ENCODE measurements around the gene RASGRP3.

Gene RASGRP3

DNA sequence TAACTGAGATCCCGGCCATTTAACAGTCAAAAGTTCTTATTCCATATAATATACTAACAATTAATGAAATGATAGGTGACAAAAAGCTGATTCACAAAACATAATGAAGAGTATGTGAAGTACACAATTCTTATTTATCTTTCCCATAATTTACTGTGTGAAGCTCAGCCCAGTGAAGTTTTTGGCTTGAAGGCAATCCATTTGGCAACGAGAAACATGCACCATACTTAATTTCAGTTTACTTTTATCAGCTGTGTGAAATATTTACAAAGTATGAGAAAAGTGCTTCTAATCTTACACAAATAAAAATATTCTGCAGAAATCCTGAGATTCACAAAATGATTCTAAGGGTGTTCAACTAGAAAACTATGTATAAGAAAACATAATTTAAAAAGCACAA lies 110.3 kb downstream of the RASGRP3 start:
- no peak for DNase-seq

GRCh38 chr2:33588232-33588631 lies 111.8 kb downstream of the RASGRP3 start:
- no peak for DNase-seq

DNA sequence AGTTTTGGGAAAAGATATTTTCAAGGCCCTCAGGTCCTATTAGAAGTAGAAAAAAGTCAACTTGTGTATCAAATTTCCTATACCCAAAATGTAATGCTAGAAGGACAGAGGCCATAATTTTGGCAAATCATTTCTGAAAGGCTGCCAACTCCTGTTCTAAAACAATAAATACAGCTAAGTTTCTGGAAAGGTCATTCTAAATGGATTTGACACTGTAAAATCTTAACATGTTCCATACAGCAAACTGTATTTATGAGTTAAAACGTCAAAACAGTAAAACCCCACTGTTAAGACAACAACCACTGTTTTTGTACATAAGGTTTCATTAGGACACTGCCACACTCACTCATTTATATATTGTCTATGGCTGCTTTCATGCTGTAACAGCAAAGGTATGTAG lies 113.0 kb downstream of the RASGRP3 start:
- DNase-seq = no peak

- no peak for DNase-seq
Observed at GRCh38 chr2:33595385-33595784, 118.9 kb downstream of the RASGRP3 start.

- no peak for DNase-seq
Observed at GRCh38 chr2:33597026-33597425, 120.6 kb downstream of the RASGRP3 start.

- peak; percentile 36 for DNase-seq
Observed at GRCh38 chr2:33598561-33599174, 122.2 kb downstream of the RASGRP3 start.

- peak; percentile 99 for DNase-seq
Observed at GRCh38 chr2:33599175-33599942, 122.9 kb downstream of the RASGRP3 start, which contains the start of gene FAM98A. FAM98A (minus strand) TSS chr2:33599299; CDS start chr2:33599221, 78 bp downstream.

- no peak for DNase-seq
Observed at GRCh38 chr2:33599943-33600192, 123.4 kb downstream of the RASGRP3 start.

- DNase-seq = no peak
Observed at GRCh38 chr2:33602201-33602830, 125.9 kb downstream of the RASGRP3 start.

- no peak for DNase-seq
Observed at GRCh38 chr2:33603416-33603815, 127.0 kb downstream of the RASGRP3 start.

GRCh38 chr2:33605056-33605455 lies 128.6 kb downstream of the RASGRP3 start:
- DNase-seq = no peak

DNA sequence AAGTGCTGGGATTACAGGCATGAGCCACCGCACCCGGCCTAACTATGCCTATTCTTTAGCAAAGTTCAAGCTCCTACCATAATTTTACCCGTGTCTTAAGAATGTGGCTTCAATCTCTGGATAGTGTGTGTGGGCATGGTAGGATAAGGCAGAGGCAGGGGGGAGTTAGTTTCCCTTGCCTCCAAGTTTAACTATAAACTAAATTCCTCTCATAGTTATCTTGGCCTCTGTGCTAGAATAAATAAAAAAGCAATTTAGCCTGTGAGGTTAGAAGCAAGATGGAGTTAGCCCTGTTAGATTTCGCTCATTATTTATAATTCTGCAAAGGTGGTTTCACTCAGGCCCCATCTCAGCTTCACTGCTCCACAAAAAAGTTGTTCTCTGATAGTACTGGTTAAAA lies 129.7 kb downstream of the RASGRP3 start:
- no peak for DNase-seq

GRCh38 chr2:33606622-33607021 lies 130.2 kb downstream of the RASGRP3 start:
- DNase-seq = no peak

DNA sequence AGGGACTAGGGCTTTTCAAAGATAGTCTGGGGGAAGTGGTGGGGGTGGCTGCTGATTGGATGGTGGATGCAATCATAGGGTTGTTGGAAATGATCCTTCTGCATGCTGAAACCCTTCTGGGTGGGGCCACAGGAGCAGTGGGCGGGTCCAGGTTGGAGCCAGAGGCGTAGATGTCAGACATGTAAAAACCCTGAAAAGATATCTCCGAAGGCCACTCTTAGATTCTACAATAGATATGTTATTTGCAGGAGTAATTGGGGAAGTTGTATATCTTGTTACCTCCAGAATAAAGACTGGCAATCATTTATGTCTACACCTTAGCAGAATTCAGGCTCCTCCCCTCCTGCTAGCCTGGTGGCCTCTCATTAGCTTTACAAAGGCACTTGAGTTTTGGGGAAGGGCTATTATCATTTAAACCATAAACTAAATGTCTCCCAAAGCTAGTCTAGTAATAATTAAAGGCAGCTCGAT lies 130.8 kb downstream of the RASGRP3 start:
- no peak for DNase-seq

- DNase-seq = no peak
Observed at GRCh38 chr2:33607905-33608304, 131.5 kb downstream of the RASGRP3 start.

- DNase-seq = no peak
Observed at GRCh38 chr2:33614190-33614589, 137.7 kb downstream of the RASGRP3 start.

Data from stimulated activated CD4-positive, alpha-beta T cell treated with anti-CD3 and anti-CD28 coated beads, Interleukin-4, amount 100 ng/mL, for 1 hour (primary cell).